Measurements from ENCODE around the gene POSTN.

DNA sequence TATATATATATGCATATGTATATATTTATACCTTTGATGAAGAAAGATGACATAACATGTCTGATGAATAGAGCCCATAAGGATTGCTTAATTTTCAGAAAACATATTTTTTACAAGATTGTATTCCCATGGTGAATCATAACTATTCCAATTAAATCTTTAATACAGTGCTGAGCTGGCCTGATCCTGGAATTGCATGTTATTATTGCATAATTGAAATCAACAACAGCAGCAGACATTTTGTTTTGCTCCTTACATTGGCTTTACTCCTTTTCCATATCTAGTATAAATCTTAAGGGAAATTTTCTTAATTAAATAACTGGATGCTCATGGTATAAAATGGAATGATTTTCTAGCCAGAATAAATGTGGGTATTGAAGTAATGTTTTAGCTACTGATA, 22.0 kb downstream of the POSTN start:
- no peak for TF ChIP-seq POLR2A (IDR thresholded peaks at IDR 0.05)
- TF ChIP-seq CTCF (IDR thresholded peaks at IDR 0.05): no peak
- TF ChIP-seq POLR2AphosphoS5 (IDR thresholded peaks at IDR 0.05): no peak
- TF ChIP-seq EP300 (IDR thresholded peaks at IDR 0.05): no peak
